GM12864 (cell line): ENCODE data around the gene EEFSEC.

ENCODE experiments used
- DNase-seq: peaks from one replicate; pipeline ENCODE4 v3.0.0-alpha.2; 2011; ENCODE audit warnings: low read depth
- H3K4me3 ChIP-seq: 2 replicates; pipeline ENCODE4 v1.5.1; 2011; ENCODE audit warnings: mild to moderate bottlenecking, low read depth, low read length, control low read depth
- CTCF ChIP-seq: IDR thresholded peaks from 2 replicates; pipeline ENCODE4 v1.5.1; 2011; ENCODE audit warnings: low read depth, mild to moderate bottlenecking, moderate library complexity, low read length, control low read depth, inconsistent platforms; ENCODE audit errors: missing control alignments

The EEFSEC gene

GRCh38 chr3:128334766-128335165, 181.5 kb downstream of the EEFSEC start:
- no peak for DNase-seq
- H3K4me3 ChIP-seq = no peak overlapping the region
- TF ChIP-seq CTCF = no peak

DNA sequence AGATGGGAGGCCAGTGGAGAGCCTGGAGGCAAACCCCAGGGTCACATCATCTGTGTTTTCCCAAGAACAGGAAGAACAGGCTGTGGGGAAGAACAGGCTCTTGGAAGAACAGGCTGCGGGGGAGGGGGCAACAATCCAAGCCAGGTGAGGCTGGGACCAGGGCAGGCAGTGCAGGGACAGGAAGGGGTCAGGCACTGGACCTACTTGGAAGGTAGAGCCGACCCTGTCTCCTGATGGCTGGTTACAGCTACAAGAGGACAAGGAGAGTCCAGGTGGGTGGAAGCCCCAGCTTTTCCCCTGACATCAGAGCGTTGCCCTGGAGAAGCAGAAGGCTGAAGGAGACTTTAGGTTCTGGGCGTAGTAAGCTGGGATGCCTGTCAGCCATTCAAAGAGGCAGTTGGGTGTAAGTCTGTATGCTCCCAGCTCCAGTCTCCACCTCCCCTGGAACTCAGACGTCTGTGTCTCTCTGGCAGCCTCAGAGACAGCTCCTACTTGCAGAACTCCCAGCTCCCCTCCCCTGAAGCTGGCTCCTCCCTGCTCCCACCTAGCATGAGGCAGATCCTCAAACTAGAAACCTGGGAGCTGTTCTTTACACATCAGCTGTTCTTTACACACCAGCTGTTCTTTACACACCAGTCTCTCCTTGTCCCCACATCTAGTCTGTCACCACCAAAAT, 182.5 kb downstream of the EEFSEC start:
- H3K4me3 ChIP-seq = no peak overlapping the region
- no peak for TF ChIP-seq CTCF
- DNase-seq = no peak

DNA sequence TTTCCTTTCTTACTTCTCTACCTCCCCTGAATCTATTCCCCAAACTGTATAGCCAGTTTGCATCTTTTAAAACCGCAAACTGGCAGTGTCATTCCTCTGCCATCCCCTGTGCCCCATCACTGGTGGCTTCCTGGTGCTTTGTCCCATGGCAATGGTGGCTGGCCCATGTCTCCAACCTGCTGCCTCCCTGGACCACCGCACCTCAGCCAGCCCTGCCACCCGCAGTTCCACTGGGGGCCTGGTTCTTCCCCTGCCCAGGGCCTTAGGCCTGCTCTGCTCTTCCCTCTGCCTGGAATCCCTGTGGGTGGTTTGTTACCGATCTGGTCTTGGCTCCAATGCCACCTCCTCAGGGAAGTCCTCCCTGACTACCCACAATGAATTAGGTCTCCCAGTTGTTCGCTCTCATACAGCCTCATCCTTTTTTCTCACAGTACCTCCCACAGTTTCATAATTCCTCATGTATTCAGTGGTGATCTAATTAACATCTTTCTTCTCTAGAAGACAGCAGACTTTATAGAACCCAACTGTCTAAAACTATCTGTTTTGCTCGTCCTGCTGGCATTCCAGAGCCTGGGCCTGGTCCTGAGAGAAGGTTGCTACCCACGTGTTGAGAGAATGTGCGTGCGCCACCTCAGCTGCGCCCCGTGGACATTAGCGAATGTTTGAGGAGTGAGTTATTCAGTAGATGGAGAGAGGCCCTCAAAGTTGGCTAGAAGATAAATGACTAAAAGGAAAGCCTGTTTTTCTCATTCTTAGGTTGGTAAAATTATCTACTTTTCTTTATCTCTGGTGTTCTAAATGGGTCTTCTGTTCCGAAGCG, 183.3 kb downstream of the EEFSEC start:
- H3K4me3 ChIP-seq = no peak overlapping the region
- TF ChIP-seq CTCF = no peak
- no peak for DNase-seq

DNA sequence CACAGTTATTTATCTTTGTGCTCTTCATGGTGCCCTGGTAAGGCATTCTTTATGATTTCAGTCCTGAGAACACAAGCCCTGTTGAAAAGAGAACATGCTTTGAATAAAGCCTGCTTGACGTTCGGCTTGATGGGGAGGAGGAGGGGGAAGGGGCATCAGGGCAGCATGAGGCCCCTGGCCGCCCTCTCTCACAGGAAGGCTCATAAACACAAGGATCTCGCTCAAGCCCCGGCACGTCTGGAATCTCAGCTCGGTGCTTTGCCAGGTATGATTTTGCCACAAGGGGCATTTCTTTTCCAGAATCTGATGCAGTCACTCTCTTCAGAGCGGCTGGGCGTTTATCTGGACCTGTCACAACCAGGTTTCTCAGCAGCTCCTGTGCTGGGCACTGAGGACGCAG, 184.0 kb downstream of the EEFSEC start:
- TF ChIP-seq CTCF = no peak
- no peak overlapping the region for H3K4me3 ChIP-seq
- DNase-seq = no peak

DNA sequence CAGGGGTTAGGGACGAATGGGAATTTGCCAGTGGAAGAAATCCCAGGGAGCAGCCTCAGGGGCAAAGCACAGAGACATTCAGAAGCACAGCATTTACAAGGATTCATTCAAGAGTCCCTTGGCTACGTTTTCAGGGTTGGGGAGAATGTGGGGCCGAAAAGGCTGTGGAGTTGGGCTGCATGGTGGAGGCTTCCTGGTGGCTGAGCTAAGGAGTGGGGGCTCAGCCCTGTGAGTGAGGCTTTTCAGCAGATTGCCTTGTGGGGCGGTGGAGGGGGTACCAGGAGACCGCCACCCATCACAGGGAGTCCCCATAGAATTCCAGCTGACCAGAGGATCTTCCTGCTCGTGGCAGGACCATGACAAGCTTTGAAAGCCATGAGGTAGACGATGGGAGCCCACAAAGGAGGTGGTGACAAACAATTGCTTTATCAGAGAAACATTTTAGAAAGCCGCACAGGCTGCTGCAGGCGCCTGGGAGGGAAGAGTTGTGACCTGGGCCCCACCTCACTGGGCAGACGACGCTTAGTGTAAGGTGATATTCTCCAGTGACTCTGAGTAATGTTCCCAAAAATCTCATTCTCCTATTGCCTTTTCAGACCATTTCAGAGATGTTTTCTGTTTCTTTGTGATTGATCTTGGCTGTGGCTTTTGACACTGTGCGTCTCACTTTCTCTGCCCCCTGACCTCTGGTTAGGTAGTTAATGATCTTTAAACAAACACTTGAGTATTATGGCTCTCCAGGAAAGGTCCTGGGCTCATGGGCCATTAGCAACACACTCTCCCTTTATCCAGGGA, 185.5 kb downstream of the EEFSEC start:
- no peak for DNase-seq
- no peak overlapping the region for H3K4me3 ChIP-seq
- TF ChIP-seq CTCF = no peak

- no peak overlapping the region for H3K4me3 ChIP-seq
- TF ChIP-seq CTCF = no peak
- no peak for DNase-seq
These were observed 186.3 kb downstream of the EEFSEC start for GRCh38 chr3:128339491-128340012.
